Caco-2 (cell line): ENCODE results near the gene NOL7. TPM values are rescaled to one million over a fixed set of nuclear protein-coding genes. Genes with fewer than 3 reads are reported as not detected.

Source experiments
- BruUV-seq: library from RNA; stranded (reverse); fragments of 400-500 nt; replicated peaks from 2 replicates; lab custom pipeline; 2021; lab: Mats Ljungman, UMichigan
- CTCF ChIA-PET: fragments of 300-600 bp; sonication (Branson Sonifier 250); formaldehyde crosslinking; loops from one replicate; lab custom pipeline; 2022; ENCODE audit warnings: antibody characterized with exemption; lab: Charles Lee
- POLR2A ChIA-PET: fragments of 300-600 bp; sonication (Branson Sonifier 250); formaldehyde crosslinking; loops from one replicate; lab custom pipeline; 2022; ENCODE audit warnings: antibody characterized with exemption; lab: Charles Lee
- DNase-seq, 2 experiments: peaks; one replicate each; pipeline versions ENCODE4 v3.0.0 to v3.0.0-alpha.2; 2020 to 2022
- H3K27me3 ChIP-seq: replicated peaks from 2 replicates; pipeline ENCODE4 v1.6.0; 2011; ENCODE audit warnings: low read length; ENCODE audit not compliant: control insufficient read depth, insufficient read depth
- H3K36me3 ChIP-seq: 2 replicates; pipeline ENCODE4 v1.5.1; 2011; ENCODE audit warnings: low read length; ENCODE audit not compliant: control insufficient read depth, insufficient read depth
- H3K4me1 ChIP-seq: fragments of 250-450 bp; sonication (Bioruptor Pico); 2 replicates; pipeline ENCODE4 v1.5.1; 2020; ENCODE audit warnings: mild to moderate bottlenecking
- H3K4me3 ChIP-seq: 2 replicates; pipeline ENCODE4 v1.5.1; 2011; ENCODE audit warnings: low read depth, mild to moderate bottlenecking, control low read depth, low read length
- H3K9me3 ChIP-seq: fragments of 250-450 bp; sonication (Bioruptor Pico); 2 replicates; pipeline ENCODE4 v1.5.1; 2020; ENCODE audit warnings: mild to moderate bottlenecking, moderate library complexity
- H3K27ac Mint-ChIP-seq: one replicate; pipeline ENCODE4 v1.8.0; 2022; ENCODE audit warnings: mixed read lengths; ENCODE audit not compliant: unreplicated experiment
- H3K27me3 Mint-ChIP-seq: one replicate; pipeline ENCODE4 v1.8.0; 2022; ENCODE audit warnings: mixed read lengths; ENCODE audit not compliant: insufficient read depth, unreplicated experiment
- H3K36me3 Mint-ChIP-seq: one replicate; pipeline ENCODE4 v1.8.0; 2022; ENCODE audit warnings: mild to moderate bottlenecking, mixed read lengths; ENCODE audit not compliant: insufficient read depth, unreplicated experiment
- H3K4me1 Mint-ChIP-seq: one replicate; pipeline ENCODE4 v1.8.0; 2022; ENCODE audit warnings: low read depth, mixed read lengths; ENCODE audit not compliant: unreplicated experiment
- H3K4me3 Mint-ChIP-seq: one replicate; pipeline ENCODE4 v1.8.0; 2022; ENCODE audit warnings: mild to moderate bottlenecking, moderate library complexity, mixed read lengths; ENCODE audit not compliant: unreplicated experiment
- H3K9me3 Mint-ChIP-seq: one replicate; pipeline ENCODE4 v1.8.0; 2022; ENCODE audit warnings: mixed read lengths; ENCODE audit not compliant: unreplicated experiment
- intact Hi-C: fragments of 100-400 bp; cut with micrococcal nuclease; formaldehyde crosslinking; loops from one replicate; pipeline ENCODE4 v1.10.0; 2022; ENCODE audit not compliant: unreplicated experiment
- total RNA-seq: library from RNA; stranded (reverse); gene quantifications from 2 replicates; pipeline ENCODE4 v1.2.3, GENCODE V29; 2022
- TF ChIP-seq, protein P1 (sequence below), 2 experiments: fragments of 200-600 bp in 1 of 2; IDR thresholded peaks; 1 replicate in 1 of 2; 2 replicates in 1 of 2; pipeline versions ENCODE4 v1.5.1 to v1.8.0; 2011 to 2022; ENCODE audit warnings: antibody characterized with exemption in 1 of 2, control low read depth in 1 of 2, inconsistent platforms in 1 of 2, low read depth in 1 of 2, low read length in 1 of 2, mild to moderate bottlenecking in 1 of 2, moderate library complexity in 1 of 2; ENCODE audit not compliant: insufficient read depth in 1 of 2, severe bottlenecking in 1 of 2, unreplicated experiment in 1 of 2

The NOL7 gene
- total RNA-seq, 1 experiment from 2014 or later = 92.9 TPM

DNA sequence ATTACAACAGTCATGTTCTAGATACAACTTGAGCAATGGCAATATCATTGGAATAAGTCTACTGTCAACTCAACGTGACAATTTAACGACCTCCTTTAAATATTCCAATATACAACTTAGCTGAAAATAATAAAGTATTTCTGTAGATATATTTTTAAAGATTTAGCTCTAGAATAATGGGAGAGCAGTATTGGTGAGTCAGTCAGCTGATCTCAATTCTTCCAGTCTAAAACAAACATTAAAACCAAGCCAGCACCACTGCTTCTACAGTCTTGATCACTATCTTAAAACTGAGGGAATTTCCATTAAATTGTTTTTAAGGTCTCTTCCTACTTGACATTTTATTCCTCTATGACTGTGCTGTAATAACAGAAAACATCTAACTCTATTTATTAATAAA is 38.2 kb downstream of the NOL7 start:
- no peak for DNase-seq
- Histone ChIP-seq H3K9me3 (no peaks in the 10 kb centered on the region), H3K4me3 (no peak overlapping the region), H3K4me1 (no peaks in the 10 kb centered on the region), H3K27me3 (no peaks in the 10 kb centered on the region), H3K36me3 (no peaks in the 10 kb centered on the region)
- CTCF ChIA-PET = no interaction called here
- intact Hi-C loops = no loop called here
- TF ChIP-seq, protein P1, sequence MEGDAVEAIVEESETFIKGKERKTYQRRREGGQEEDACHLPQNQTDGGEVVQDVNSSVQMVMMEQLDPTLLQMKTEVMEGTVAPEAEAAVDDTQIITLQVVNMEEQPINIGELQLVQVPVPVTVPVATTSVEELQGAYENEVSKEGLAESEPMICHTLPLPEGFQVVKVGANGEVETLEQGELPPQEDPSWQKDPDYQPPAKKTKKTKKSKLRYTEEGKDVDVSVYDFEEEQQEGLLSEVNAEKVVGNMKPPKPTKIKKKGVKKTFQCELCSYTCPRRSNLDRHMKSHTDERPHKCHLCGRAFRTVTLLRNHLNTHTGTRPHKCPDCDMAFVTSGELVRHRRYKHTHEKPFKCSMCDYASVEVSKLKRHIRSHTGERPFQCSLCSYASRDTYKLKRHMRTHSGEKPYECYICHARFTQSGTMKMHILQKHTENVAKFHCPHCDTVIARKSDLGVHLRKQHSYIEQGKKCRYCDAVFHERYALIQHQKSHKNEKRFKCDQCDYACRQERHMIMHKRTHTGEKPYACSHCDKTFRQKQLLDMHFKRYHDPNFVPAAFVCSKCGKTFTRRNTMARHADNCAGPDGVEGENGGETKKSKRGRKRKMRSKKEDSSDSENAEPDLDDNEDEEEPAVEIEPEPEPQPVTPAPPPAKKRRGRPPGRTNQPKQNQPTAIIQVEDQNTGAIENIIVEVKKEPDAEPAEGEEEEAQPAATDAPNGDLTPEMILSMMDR (IDR thresholded peaks at IDR 0.05; ENCODE audit: insufficient read depth in 1 of 2, low read depth in 1 of 2, low read length in 1 of 2, severe bottlenecking in 1 of 2, unreplicated experiment in 1 of 2) = no peak
- BruUV-seq = no TSS peak
- H3K27me3 Mint-ChIP-seq = no peaks in the 10 kb centered on the region
- peaks cover 8% of the 10 kb centered on the region for H3K4me1 Mint-ChIP-seq
- no peaks in the 10 kb centered on the region for H3K36me3 Mint-ChIP-seq
- no peak overlapping the region for H3K4me3 Mint-ChIP-seq
- H3K9me3 Mint-ChIP-seq = no peaks in the 10 kb centered on the region
- no peak overlapping the region for H3K27ac Mint-ChIP-seq
- POLR2A ChIA-PET = interaction anchor here (0.6 kb wide), 1 partner anchor 15 kb away, joined by 3 read pairs; no protein-coding TSS in a partner anchor

- no peaks in the 10 kb centered on the region for H3K9me3 ChIP-seq
- no peaks in the 10 kb centered on the region for H3K27me3 ChIP-seq
- Mint-ChIP-seq H3K4me3 (no peak overlapping the region), H3K27ac (no peak overlapping the region), H3K27me3 (no peaks in the 10 kb centered on the region), H3K4me1 (peaks cover 4% of the 10 kb centered on the region), H3K9me3 (no peaks in the 10 kb centered on the region), H3K36me3 (no peaks in the 10 kb centered on the region)
- BruUV-seq = no TSS peak
- POLR2A ChIA-PET = no interaction called here
- H3K36me3 ChIP-seq = no peaks in the 10 kb centered on the region
- CTCF ChIA-PET = no interaction called here
- H3K4me1 ChIP-seq = no peaks in the 10 kb centered on the region
- no peak overlapping the region for H3K4me3 ChIP-seq
- TF ChIP-seq, protein P1 (IDR thresholded peaks at IDR 0.05; ENCODE audit: insufficient read depth in 1 of 2, low read depth in 1 of 2, low read length in 1 of 2, severe bottlenecking in 1 of 2, unreplicated experiment in 1 of 2) = no peak
- no peak for DNase-seq
- intact Hi-C loops = no loop called here
Measured at GRCh38 chr6:13654496-13654895, 39.4 kb downstream of the NOL7 start.

GRCh38 chr6:13655700-13656099 is 40.6 kb downstream of the NOL7 start:
- Histone ChIP-seq H3K36me3 (no peaks in the 10 kb centered on the region), H3K27me3 (no peaks in the 10 kb centered on the region), H3K9me3 (no peaks in the 10 kb centered on the region), H3K4me1 (no peaks in the 10 kb centered on the region), H3K4me3 (no peak overlapping the region)
- TF ChIP-seq, protein P1 (IDR thresholded peaks at IDR 0.05; ENCODE audit: insufficient read depth in 1 of 2, low read depth in 1 of 2, low read length in 1 of 2, severe bottlenecking in 1 of 2, unreplicated experiment in 1 of 2) = no peak
- BruUV-seq = TSS peak; percentile 4
- Mint-ChIP-seq H3K36me3 (no peaks in the 10 kb centered on the region), H3K4me3 (no peak overlapping the region), H3K9me3 (no peaks in the 10 kb centered on the region), H3K27ac (no peak overlapping the region), H3K27me3 (no peaks in the 10 kb centered on the region), H3K4me1 (no peaks in the 10 kb centered on the region)
- DNase-seq = no peak
- ChIA-PET CTCF (interaction anchor here (0.6 kb wide), 1 partner anchor 614 kb away, joined by 3 read pairs; no protein-coding TSS in a partner anchor), POLR2A (no interaction called here)
- intact Hi-C loops = no loop called here
